ENCODE data around the gene HLCS. TPM values are rescaled to one million over a fixed set of nuclear protein-coding genes. Genes with fewer than 3 reads are reported as not detected.

HLCS gene
- total RNA-seq, 1 donor from 2014 or later = 10.3 TPM

DNA sequence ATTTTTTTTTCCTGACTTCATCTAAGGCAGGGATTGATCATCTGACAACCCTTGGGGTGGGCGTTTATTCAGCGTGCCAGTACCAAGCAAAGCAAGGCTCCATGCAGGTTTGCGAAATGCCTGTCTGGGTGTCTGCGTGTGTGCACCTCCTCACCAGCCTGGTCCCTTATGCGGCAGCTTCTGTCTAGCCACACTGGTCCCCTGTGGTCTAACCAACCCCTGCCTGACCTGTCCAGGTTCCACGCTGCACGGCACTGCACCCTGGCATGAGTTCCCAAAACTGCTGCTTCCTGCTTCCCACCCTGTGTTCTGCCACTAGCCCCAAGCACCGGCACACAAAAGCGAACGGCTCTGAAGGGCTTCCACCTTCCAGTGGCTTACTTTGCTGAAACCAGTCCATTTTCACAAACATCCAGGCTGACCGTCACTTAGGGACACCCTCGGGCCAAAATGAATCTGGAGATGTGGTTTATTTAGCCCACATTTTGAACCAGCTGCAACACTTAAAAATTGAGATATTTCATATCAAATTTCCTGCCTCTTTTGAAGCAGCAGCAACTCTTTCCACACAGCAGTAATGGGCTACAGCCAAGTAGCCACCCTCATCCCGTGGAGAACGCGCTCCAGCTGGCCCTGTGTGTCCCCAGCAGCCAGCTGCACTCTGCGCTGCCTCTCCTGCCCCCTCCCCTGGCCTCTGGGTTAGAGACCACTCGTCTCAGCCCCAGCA is 55.7 kb downstream of the HLCS start:
- Histone ChIP-seq H3K27ac (no peak overlapping the region), H3K27me3 (no peaks in the 10 kb centered on the region), H3K9me3 (no peaks in the 10 kb centered on the region), H3K36me3 (no peaks in the 10 kb centered on the region), H3K4me3 (no peak overlapping the region), H3K4me1 (no peaks in the 10 kb centered on the region)
- DNase-seq (ENCODE audit: extremely low spot score in 2 of 2) = no peak
- TF ChIP-seq POLR2AphosphoS5 (IDR thresholded peaks at IDR 0.05; ENCODE audit: insufficient read depth in 1 of 2, low read depth in 1 of 2) (no peak), POLR2A (IDR thresholded peaks at IDR 0.05) (no peak)
- TF ChIP-seq, protein P1, sequence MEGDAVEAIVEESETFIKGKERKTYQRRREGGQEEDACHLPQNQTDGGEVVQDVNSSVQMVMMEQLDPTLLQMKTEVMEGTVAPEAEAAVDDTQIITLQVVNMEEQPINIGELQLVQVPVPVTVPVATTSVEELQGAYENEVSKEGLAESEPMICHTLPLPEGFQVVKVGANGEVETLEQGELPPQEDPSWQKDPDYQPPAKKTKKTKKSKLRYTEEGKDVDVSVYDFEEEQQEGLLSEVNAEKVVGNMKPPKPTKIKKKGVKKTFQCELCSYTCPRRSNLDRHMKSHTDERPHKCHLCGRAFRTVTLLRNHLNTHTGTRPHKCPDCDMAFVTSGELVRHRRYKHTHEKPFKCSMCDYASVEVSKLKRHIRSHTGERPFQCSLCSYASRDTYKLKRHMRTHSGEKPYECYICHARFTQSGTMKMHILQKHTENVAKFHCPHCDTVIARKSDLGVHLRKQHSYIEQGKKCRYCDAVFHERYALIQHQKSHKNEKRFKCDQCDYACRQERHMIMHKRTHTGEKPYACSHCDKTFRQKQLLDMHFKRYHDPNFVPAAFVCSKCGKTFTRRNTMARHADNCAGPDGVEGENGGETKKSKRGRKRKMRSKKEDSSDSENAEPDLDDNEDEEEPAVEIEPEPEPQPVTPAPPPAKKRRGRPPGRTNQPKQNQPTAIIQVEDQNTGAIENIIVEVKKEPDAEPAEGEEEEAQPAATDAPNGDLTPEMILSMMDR (IDR thresholded peaks at IDR 0.05) = no peak
- intact Hi-C loops (cut with DNase I) = no loop called here

DNA sequence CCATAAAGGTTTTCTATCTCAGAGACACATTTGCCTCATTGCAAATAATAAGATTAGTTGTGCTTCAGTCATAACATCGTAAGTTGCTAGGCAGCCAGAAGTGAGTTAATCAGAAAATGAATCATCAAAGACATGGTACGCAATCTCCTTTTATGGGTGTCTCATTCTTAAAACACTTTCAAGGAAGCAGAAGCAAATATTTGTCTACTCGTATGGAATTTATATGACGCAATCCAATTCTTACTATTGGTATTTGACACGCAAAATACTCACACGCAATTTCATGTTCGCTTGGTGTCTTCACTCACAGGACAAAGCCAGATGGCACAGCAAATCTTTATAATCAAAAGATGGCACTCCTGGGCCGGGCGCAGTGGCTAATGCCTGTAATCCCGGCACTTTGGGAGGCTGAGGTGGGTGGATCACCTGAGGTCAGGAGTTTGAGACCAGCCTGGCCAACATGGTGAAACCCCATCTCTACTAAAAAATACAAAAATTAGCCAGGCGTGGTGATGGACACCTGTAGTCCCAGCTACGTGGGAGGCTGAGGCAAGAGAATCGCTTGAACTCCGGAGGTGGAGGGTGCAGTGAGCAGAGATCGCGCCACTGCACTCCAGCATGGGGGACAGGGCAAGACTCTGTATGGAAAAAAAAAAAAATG is 56.4 kb downstream of the HLCS start:
- H3K9me3 ChIP-seq = no peaks in the 10 kb centered on the region
- DNase-seq (ENCODE audit: extremely low spot score in 2 of 2) = no peak
- TF ChIP-seq, protein P1 (IDR thresholded peaks at IDR 0.05) = no peak
- peak in 1 of 2 donors; percentile 63 for TF ChIP-seq POLR2AphosphoS5 (IDR thresholded peaks at IDR 0.05; ENCODE audit: insufficient read depth in 1 of 2, low read depth in 1 of 2)
- no peaks in the 10 kb centered on the region for H3K36me3 ChIP-seq
- H3K27ac ChIP-seq = no peak overlapping the region
- H3K4me1 ChIP-seq = no peaks in the 10 kb centered on the region
- intact Hi-C loops (cut with DNase I) = no loop called here
- no peaks in the 10 kb centered on the region for H3K27me3 ChIP-seq
- H3K4me3 ChIP-seq = no peak overlapping the region

DNA sequence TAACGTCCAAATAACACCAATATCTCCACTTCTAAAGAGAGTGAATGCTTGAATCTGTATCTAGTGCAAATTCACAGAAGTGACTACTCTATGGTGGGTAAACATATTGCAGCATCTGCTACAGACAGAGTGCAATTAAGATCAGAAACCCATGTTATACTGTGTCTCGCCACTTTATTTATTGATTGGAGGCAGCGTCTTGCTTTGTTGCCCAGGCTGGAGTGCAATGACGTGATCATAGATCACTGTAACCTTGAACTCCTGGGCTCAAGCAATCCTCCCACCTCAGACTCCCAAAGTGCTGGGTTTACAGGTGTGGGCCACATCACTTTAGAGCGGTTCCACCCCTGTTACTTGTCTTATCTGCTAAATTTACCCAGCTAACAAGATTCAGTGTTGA is 57.0 kb downstream of the HLCS start:
- Histone ChIP-seq H3K4me1 (no peaks in the 10 kb centered on the region), H3K36me3 (no peaks in the 10 kb centered on the region), H3K9me3 (no peaks in the 10 kb centered on the region), H3K27me3 (no peaks in the 10 kb centered on the region), H3K4me3 (no peak overlapping the region), H3K27ac (no peak overlapping the region)
- TF ChIP-seq POLR2AphosphoS5 (IDR thresholded peaks at IDR 0.05; ENCODE audit: insufficient read depth in 1 of 2, low read depth in 1 of 2) (no peak), POLR2A (IDR thresholded peaks at IDR 0.05) (no peak)
- TF ChIP-seq, protein P1 (IDR thresholded peaks at IDR 0.05) = no peak
- intact Hi-C loops (cut with DNase I) = no loop called here
- no peak for DNase-seq (ENCODE audit: extremely low spot score in 2 of 2)

DNA sequence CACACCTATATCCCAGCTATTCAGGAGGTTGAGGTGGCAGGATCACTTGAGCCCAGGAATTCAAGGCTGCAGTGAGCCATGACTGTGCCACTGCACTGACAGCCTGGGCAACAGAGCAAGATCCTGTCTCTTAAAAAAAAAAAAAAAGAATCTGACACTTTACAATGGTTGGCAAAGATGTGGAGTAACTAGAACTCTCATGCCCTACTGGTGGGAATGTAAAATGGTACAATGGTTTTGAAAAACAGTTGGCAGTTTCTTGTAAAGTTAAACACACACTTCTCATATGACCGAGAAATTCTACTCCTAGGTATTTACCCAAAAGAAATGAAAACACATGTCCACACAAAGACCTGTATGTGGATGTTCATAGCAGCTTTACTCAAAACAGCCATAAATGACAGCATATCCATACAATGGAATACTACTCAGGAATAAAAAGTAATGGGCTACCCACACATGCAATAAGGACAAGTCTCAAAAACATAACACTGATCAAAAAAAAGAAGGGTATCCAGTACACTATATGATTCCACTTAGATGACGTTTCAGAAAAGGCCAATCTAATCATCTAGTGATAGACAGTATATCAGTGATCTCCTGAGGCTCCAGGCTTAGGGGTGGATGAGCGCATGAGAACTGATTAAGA is 58.1 kb downstream of the HLCS start:
- no peaks in the 10 kb centered on the region for H3K36me3 ChIP-seq
- no peak overlapping the region for H3K4me3 ChIP-seq
- no peaks in the 10 kb centered on the region for H3K9me3 ChIP-seq
- TF ChIP-seq POLR2A (IDR thresholded peaks at IDR 0.05) = no peak
- TF ChIP-seq, protein P1 (IDR thresholded peaks at IDR 0.05) = no peak
- TF ChIP-seq POLR2AphosphoS5 (IDR thresholded peaks at IDR 0.05; ENCODE audit: insufficient read depth in 1 of 2, low read depth in 1 of 2) = no peak
- no peak for DNase-seq (ENCODE audit: extremely low spot score in 2 of 2)
- no peaks in the 10 kb centered on the region for H3K4me1 ChIP-seq
- intact Hi-C loops (cut with DNase I) = no loop called here
- no peaks in the 10 kb centered on the region for H3K27me3 ChIP-seq
- no peak overlapping the region for H3K27ac ChIP-seq
